ENCODE data around the gene IQCF5. TPM values are rescaled to one million over a fixed set of nuclear protein-coding genes. Genes with fewer than 3 reads are reported as not detected.

The IQCF5 gene
- polyA plus RNA-seq, 1 of the 3 experiments (the other 2 are of a cell fraction), result not detected

DNA sequence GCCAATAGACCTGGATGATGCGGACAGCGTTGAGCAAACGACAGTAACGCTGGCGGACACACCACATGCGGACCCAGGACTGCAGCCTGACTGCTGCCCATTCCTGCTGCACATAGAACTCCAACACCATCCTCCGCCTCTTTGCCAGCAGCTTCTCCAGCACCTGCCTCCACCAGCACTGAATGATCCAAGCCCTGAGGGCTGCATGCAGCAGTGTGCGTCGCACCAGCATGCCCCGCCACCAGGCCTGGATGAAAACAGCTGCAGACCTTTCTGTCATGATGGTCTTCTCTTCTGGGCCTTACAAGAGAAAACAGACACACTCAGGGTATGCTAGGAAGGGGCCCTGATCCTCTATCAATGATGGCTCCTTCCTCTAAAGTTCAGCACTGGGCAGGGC lies 1.5 kb downstream of the IQCF5 start:
- WGBS (ENCODE audit: low lambda C conversion rate), result 87% methylated on average over 10 of the region's 10 CpGs
- Histone ChIP-seq H3F3A (replicated peaks; ENCODE audit: insufficient read depth) (no peaks in the 10 kb centered on the region), H3K4me2 (no peak overlapping the region), H3K36me3 (replicated peaks in 1 of 2; ENCODE audit: control insufficient read depth in 1 of 2, insufficient read depth in 2 of 2, low read length in 1 of 2) (no peaks in the 10 kb centered on the region), H3K4me1 (ENCODE audit: control insufficient read depth in 1 of 2, insufficient read depth in 2 of 2, low read depth in 1 of 2, low read length in 1 of 2) (no peaks in the 10 kb centered on the region), H3K4me3 (ENCODE audit: low read depth in 2 of 2, low read length in 1 of 2) (no peak overlapping the region), H3K9ac (no peak overlapping the region), H3K9me3 (no peaks in the 10 kb centered on the region), H2AFZ (ENCODE audit: low read depth) (no peak overlapping the region), H3K79me2 (ENCODE audit: insufficient read depth) (no peaks in the 10 kb centered on the region), H4K20me1 (ENCODE audit: insufficient read depth) (no peaks in the 10 kb centered on the region), H3K9me2 (no peaks in the 10 kb centered on the region), H3K27me3 (ENCODE audit: insufficient read depth) (no peaks in the 10 kb centered on the region), H3K27ac (ENCODE audit: low read depth in 2 of 2, low read length in 1 of 2) (no peak overlapping the region)
- ChIA-PET POLR2A (no interaction called here), CTCF (interaction anchor here (1.3 kb wide), 1 partner anchor 9 kb away, joined by 4 read pairs; no protein-coding TSS in a partner anchor)
- DNase-seq, result no peak
- no peak for TF ChIP-seq YY1 (IDR thresholded peaks at IDR 0.05; ENCODE audit: low read depth)
- TF ChIP-seq, protein P1, sequence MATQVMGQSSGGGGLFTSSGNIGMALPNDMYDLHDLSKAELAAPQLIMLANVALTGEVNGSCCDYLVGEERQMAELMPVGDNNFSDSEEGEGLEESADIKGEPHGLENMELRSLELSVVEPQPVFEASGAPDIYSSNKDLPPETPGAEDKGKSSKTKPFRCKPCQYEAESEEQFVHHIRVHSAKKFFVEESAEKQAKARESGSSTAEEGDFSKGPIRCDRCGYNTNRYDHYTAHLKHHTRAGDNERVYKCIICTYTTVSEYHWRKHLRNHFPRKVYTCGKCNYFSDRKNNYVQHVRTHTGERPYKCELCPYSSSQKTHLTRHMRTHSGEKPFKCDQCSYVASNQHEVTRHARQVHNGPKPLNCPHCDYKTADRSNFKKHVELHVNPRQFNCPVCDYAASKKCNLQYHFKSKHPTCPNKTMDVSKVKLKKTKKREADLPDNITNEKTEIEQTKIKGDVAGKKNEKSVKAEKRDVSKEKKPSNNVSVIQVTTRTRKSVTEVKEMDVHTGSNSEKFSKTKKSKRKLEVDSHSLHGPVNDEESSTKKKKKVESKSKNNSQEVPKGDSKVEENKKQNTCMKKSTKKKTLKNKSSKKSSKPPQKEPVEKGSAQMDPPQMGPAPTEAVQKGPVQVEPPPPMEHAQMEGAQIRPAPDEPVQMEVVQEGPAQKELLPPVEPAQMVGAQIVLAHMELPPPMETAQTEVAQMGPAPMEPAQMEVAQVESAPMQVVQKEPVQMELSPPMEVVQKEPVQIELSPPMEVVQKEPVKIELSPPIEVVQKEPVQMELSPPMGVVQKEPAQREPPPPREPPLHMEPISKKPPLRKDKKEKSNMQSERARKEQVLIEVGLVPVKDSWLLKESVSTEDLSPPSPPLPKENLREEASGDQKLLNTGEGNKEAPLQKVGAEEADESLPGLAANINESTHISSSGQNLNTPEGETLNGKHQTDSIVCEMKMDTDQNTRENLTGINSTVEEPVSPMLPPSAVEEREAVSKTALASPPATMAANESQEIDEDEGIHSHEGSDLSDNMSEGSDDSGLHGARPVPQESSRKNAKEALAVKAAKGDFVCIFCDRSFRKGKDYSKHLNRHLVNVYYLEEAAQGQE (IDR thresholded peaks at IDR 0.05; ENCODE audit: low read depth, low read length), result no peak
- TF ChIP-seq, protein P2, sequence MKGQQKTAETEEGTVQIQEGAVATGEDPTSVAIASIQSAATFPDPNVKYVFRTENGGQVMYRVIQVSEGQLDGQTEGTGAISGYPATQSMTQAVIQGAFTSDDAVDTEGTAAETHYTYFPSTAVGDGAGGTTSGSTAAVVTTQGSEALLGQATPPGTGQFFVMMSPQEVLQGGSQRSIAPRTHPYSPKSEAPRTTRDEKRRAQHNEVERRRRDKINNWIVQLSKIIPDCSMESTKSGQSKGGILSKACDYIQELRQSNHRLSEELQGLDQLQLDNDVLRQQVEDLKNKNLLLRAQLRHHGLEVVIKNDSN (IDR thresholded peaks at IDR 0.05; ENCODE audit: borderline replicate concordance, low read depth), result no peak
- TF ChIP-seq RAD21 (IDR thresholded peaks at IDR 0.05; ENCODE audit: low read length), result no peak
- TF ChIP-seq USF2 (IDR thresholded peaks at IDR 0.05; ENCODE audit: borderline replicate concordance, low read depth, low read length), result no peak

DNA sequence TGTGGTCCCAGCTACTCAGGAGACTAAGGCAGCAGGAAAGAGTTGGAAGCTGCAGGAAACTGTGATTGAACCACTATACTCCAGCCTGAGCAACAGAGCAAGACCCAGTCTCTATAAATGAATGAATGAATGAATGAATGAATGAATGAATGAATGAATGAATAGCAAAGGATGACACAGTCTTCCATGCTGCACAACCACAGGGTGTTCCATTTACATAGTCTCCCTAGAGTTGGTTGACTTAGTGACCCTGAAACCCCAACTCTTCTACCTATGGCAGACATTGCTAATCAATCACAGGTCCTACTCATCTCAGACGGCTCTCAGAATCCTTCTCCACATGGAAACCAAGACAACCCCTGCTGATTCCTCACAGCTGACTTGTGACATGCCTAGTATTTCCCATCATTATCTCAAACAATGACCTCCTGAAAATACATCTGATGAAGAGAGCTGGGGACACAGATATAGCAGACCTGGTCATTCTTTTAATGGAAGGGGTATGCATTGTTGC lies 2.1 kb downstream of the IQCF5 start:
- DNase-seq, result no peak
- Histone ChIP-seq H3F3A (replicated peaks; ENCODE audit: insufficient read depth) (no peaks in the 10 kb centered on the region), H3K36me3 (replicated peaks in 1 of 2; ENCODE audit: control insufficient read depth in 1 of 2, insufficient read depth in 2 of 2, low read length in 1 of 2) (no peaks in the 10 kb centered on the region), H2AFZ (ENCODE audit: low read depth) (no peak overlapping the region), H3K9me2 (no peaks in the 10 kb centered on the region), H3K4me3 (ENCODE audit: low read depth in 2 of 2, low read length in 1 of 2) (no peak overlapping the region), H3K27ac (ENCODE audit: low read depth in 2 of 2, low read length in 1 of 2) (no peak overlapping the region), H3K9me3 (no peaks in the 10 kb centered on the region), H3K4me1 (ENCODE audit: control insufficient read depth in 1 of 2, insufficient read depth in 2 of 2, low read depth in 1 of 2, low read length in 1 of 2) (no peaks in the 10 kb centered on the region), H4K20me1 (ENCODE audit: insufficient read depth) (no peaks in the 10 kb centered on the region), H3K79me2 (ENCODE audit: insufficient read depth) (no peaks in the 10 kb centered on the region), H3K27me3 (ENCODE audit: insufficient read depth) (no peaks in the 10 kb centered on the region), H3K9ac (no peak overlapping the region), H3K4me2 (no peak overlapping the region)
- CTCF ChIA-PET, result interaction anchor here (1.3 kb wide), 1 partner anchor 10 kb away, joined by 4 read pairs; no protein-coding TSS in a partner anchor
- POLR2A ChIA-PET, result no interaction called here
- 56% methylated on average over 1 of the region's 1 CpG for WGBS (ENCODE audit: low lambda C conversion rate)
- TF ChIP-seq GABPA (IDR thresholded peaks at IDR 0.05; ENCODE audit: low read depth), result no peak
- no peak for TF ChIP-seq EZH2phosphoT487 (IDR thresholded peaks at IDR 0.05; ENCODE audit: borderline replicate concordance, low read depth)
- TF ChIP-seq USF2 (IDR thresholded peaks at IDR 0.05; ENCODE audit: borderline replicate concordance, low read depth, low read length), result no peak
- no peak for TF ChIP-seq RAD21 (IDR thresholded peaks at IDR 0.05; ENCODE audit: low read length)
- TF ChIP-seq, protein P1 (IDR thresholded peaks at IDR 0.05; ENCODE audit: low read depth, low read length), result no peak
